Measurements from ENCODE around the gene HOXB2. TPM values are rescaled to one million over a fixed set of nuclear protein-coding genes. Genes with fewer than 3 reads are reported as not detected.
A peak's percentile ranks its signal among the peaks of the same experiment; 100 is the strongest.

The HOXB2 gene
- total RNA-seq, 2 experiments from 2014 or later: not detected

DNA sequence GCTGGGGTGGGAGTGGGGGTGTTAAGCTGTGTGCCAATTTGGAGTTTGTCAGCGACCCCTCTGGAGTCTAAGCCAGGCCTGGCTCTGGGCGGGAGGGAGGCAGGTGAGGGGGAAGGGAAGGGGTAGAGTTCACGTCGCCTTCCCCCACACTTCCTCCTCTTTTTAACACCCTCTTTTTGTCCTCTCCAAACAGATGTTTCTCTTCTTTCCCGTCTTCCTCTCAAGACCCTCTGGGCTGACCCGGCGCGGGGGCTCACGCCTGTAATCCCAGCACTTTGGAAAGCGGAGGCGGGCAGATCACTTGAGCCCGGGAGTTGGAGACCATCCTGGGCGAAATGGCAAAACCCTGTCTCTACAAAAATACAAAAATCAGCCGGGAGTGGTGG lies 17.4 kb downstream of the HOXB2 start:
- intact Hi-C loops (cut with micrococcal nuclease; ENCODE audit: unreplicated experiment): no loop called here
- H3K79me2 ChIP-seq (ENCODE audit: insufficient read depth, low read depth, low read length): no peaks in the 10 kb centered on the region
- no peaks in the 10 kb centered on the region for H4K20me1 ChIP-seq (ENCODE audit: insufficient read depth, low read length)
- H3K36me3 ChIP-seq (ENCODE audit: insufficient read depth, low read length): no peaks in the 10 kb centered on the region
- no peaks in the 10 kb centered on the region for H3K9me2 ChIP-seq (ENCODE audit: insufficient read depth, low read length)
- no peak overlapping the region for H3K4me2 ChIP-seq (ENCODE audit: low read length)
- H3K4me1 ChIP-seq (ENCODE audit: insufficient read depth, low read length, poor library complexity, severe bottlenecking): no peaks in the 10 kb centered on the region
- DNase-seq (ENCODE audit: low spot score): no peak
- H2AFZ ChIP-seq (ENCODE audit: low read length): no peak overlapping the region
- TF ChIP-seq, protein P1, sequence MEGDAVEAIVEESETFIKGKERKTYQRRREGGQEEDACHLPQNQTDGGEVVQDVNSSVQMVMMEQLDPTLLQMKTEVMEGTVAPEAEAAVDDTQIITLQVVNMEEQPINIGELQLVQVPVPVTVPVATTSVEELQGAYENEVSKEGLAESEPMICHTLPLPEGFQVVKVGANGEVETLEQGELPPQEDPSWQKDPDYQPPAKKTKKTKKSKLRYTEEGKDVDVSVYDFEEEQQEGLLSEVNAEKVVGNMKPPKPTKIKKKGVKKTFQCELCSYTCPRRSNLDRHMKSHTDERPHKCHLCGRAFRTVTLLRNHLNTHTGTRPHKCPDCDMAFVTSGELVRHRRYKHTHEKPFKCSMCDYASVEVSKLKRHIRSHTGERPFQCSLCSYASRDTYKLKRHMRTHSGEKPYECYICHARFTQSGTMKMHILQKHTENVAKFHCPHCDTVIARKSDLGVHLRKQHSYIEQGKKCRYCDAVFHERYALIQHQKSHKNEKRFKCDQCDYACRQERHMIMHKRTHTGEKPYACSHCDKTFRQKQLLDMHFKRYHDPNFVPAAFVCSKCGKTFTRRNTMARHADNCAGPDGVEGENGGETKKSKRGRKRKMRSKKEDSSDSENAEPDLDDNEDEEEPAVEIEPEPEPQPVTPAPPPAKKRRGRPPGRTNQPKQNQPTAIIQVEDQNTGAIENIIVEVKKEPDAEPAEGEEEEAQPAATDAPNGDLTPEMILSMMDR (conservative IDR thresholded peaks at IDR 0.05; ENCODE audit: low read length): no peak
- no peak for TF ChIP-seq EZH2phosphoT487 (IDR thresholded peaks at IDR 0.05; ENCODE audit: borderline replicate concordance, low read depth, low read length)
- H3K27ac ChIP-seq (ENCODE audit: low read depth, low read length, poor library complexity, severe bottlenecking): no peak overlapping the region
- H3K4me3 ChIP-seq (ENCODE audit: low read depth, low read length, poor library complexity, severe bottlenecking): no peak overlapping the region
- H3K9me3 ChIP-seq (ENCODE audit: low read length): no peaks in the 10 kb centered on the region
- ChIA-PET CTCF (ENCODE audit: unreplicated experiment) (interaction anchor here (0.6 kb wide), 1 partner anchor 1580 kb away, joined by 4 read pairs; no protein-coding TSS in a partner anchor), POLR2A (no interaction called here)
- no TSS peak for BruUV-seq (replicated peaks)

DNA sequence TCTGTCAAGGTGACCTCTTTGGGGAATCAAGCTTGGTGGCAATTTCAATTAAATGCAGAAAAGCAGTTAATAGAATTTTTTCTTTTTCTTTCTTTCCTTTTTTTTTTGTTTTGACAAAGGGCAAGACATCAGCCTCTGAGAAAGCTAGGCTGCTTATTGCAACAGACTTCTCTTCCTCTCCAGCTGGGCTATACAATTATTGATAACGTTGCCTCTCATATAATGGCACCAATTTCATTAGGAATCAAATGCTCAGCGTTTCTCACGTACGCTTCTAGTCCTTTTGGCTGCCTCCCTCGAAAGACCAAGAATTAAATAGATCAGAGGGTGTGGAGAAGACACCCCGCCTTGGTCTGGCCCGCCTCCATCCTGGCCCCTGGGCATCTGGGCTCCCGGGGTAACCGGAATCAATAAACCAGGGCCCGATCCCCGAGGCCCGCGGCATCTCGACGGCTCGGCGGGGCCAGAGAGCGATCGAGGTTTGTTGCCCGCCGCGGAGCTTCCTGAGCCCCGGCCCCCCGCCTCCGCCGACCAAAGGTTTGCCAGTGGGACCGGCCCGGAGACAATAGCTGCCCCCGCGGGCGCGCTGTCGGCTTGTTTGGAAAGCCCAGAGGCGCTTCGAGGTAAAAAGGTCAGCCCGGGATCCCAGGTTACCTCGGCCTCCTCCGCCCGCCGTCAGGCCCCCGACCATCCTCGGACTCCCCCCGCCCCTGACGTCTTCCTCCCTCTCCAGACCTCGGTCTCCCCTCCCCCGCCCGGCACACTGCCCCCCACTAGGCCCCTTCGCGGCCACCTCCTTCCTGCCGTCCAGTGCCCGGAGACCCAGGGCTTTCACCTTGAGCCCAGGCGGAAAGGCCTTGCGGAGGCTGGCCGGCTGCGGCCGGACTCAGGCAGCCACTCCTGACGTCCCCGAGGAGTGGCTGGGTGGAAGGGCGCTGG lies 18.0 kb downstream of the HOXB2 start:
- BruUV-seq (replicated peaks): no TSS peak
- no peak overlapping the region for H3K4me2 ChIP-seq (ENCODE audit: low read length)
- no peak overlapping the region for H2AFZ ChIP-seq (ENCODE audit: low read length)
- no peaks in the 10 kb centered on the region for H3K9me3 ChIP-seq (ENCODE audit: low read length)
- intact Hi-C loops (cut with micrococcal nuclease; ENCODE audit: unreplicated experiment): no loop called here
- no peak for DNase-seq (ENCODE audit: low spot score)
- no peaks in the 10 kb centered on the region for H3K9me2 ChIP-seq (ENCODE audit: insufficient read depth, low read length)
- no peak overlapping the region for H3K4me3 ChIP-seq (ENCODE audit: low read depth, low read length, poor library complexity, severe bottlenecking)
- H3K36me3 ChIP-seq (ENCODE audit: insufficient read depth, low read length): no peaks in the 10 kb centered on the region
- H3K27ac ChIP-seq (ENCODE audit: low read depth, low read length, poor library complexity, severe bottlenecking): no peak overlapping the region
- H4K20me1 ChIP-seq (ENCODE audit: insufficient read depth, low read length): no peaks in the 10 kb centered on the region
- H3K79me2 ChIP-seq (ENCODE audit: insufficient read depth, low read depth, low read length): no peaks in the 10 kb centered on the region
- TF ChIP-seq, protein P1 (conservative IDR thresholded peaks at IDR 0.05; ENCODE audit: low read length): no peak
- TF ChIP-seq EZH2phosphoT487 (IDR thresholded peaks at IDR 0.05; ENCODE audit: borderline replicate concordance, low read depth, low read length): no peak
- no peaks in the 10 kb centered on the region for H3K4me1 ChIP-seq (ENCODE audit: insufficient read depth, low read length, poor library complexity, severe bottlenecking)
- CTCF ChIA-PET (ENCODE audit: unreplicated experiment): no interaction called here
- POLR2A ChIA-PET: no interaction called here

GRCh38 chr17:48523010-48523409 lies 21.9 kb downstream of the HOXB2 start:
- H3K36me3 ChIP-seq (ENCODE audit: insufficient read depth, low read length): no peaks in the 10 kb centered on the region
- ChIA-PET CTCF (ENCODE audit: unreplicated experiment) (no interaction called here), POLR2A (no interaction called here)
- no peak for TF ChIP-seq EZH2phosphoT487 (IDR thresholded peaks at IDR 0.05; ENCODE audit: borderline replicate concordance, low read depth, low read length)
- TF ChIP-seq, protein P1 (conservative IDR thresholded peaks at IDR 0.05; ENCODE audit: low read length): peak; percentile 53; the same call in 1 of the 2 replicates
- no peak overlapping the region for H3K4me3 ChIP-seq (ENCODE audit: low read depth, low read length, poor library complexity, severe bottlenecking)
- no peak overlapping the region for H3K27ac ChIP-seq (ENCODE audit: low read depth, low read length, poor library complexity, severe bottlenecking)
- DNase-seq (ENCODE audit: low spot score): no peak
- no peak overlapping the region for H3K4me2 ChIP-seq (ENCODE audit: low read length)
- H4K20me1 ChIP-seq (ENCODE audit: insufficient read depth, low read length): no peaks in the 10 kb centered on the region
- no peaks in the 10 kb centered on the region for H3K4me1 ChIP-seq (ENCODE audit: insufficient read depth, low read length, poor library complexity, severe bottlenecking)
- H3K79me2 ChIP-seq (ENCODE audit: insufficient read depth, low read depth, low read length): no peaks in the 10 kb centered on the region
- H3K9me3 ChIP-seq (ENCODE audit: low read length): no peaks in the 10 kb centered on the region
- BruUV-seq (replicated peaks): no TSS peak
- intact Hi-C loops (cut with micrococcal nuclease; ENCODE audit: unreplicated experiment): no loop called here
- no peaks in the 10 kb centered on the region for H3K9me2 ChIP-seq (ENCODE audit: insufficient read depth, low read length)
- H2AFZ ChIP-seq (ENCODE audit: low read length): no peak overlapping the region
